ENCODE measurements around the gene PPIP5K1.
A peak's percentile ranks its signal among the peaks of the same experiment; 100 is the strongest.

The PPIP5K1 gene

DNA sequence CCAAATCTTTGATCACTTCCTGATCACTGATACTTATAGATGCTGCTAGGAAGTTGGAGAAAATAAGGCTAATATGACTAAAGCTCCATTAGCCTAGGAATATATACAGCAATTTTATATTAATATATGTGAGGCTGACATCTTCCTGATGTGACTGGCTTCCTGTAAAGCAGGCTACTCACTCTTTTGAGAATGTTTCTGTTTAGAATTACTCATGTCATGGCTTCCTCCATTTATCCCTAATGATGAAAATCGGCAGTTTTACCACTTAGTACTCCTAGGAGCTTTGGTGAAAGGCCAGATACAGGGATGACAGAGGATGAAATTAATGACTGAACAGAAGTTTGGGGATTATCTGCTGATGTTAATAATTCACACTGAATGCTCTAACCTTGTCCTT, 76.5 kb downstream of the PPIP5K1 start (continued):
- TF ChIP-seq ZNF660 (tag by site-specific recombination; IDR thresholded peaks at IDR 0.05), result no peak
- TF ChIP-seq ZNF521 (tag by site-specific recombination; IDR thresholded peaks at IDR 0.05), result no peak

DNA sequence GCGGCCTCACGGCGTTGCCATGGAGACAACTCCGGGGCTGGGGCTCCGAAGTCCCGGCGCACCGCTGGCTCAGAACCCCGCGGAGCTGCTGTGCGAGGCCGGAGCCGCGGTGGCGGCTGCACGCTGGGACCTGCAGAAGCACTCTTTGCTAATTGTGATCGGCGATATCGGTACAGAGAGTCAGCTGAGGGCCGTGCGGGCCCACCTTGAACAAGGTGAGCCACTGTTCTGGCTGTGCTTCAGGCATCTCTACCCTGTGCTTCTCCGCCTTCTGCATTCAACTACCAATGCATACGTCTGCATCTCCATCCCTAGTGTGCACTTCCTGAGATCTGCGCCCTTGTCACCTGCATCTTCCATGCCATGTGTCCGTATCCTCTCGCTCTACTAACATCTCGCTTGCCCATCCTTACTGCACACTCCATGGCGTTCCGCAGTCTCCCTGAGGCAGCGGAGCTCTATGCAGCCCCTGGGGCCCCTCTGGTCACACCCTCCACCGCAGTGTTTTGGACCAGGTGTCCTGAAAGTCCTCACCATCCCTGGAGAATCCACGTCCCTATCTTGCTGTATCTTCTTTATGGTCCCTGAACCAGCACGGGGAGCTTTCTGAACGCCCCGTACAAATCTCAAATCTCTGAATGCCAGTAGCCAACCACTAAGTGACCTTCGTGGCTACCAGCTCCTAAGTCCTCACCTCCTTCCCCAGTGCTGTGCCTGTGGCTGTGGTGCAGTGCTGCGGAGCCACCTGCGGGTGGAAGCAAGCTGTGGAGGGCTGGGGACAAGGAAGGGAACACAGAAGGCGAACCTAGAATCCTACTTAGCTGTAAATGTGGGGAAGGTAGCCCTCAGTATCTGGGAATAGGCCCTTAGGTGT, 78.8 kb downstream of the PPIP5K1 start:
- Histone ChIP-seq H3K4me3 (ENCODE audit: low read depth, low read length) (peak overlapping the region; percentile 41), H3K27ac (ENCODE audit: extremely low read depth, low read depth, low read length) (no peak overlapping the region), H3K36me3 (ENCODE audit: control insufficient read depth in 2 of 2, insufficient read depth in 1 of 2, low read length in 2 of 2) (no peaks in the 10 kb centered on the region), H3K9me3 (ENCODE audit: control insufficient read depth, insufficient read depth, low read depth, low read length) (no peaks in the 10 kb centered on the region), H3K4me1 (ENCODE audit: control insufficient read depth, insufficient read depth, low read length) (peaks cover 7% of the 10 kb centered on the region)
- CTCF ChIA-PET, result interaction anchor here (0.6 to 1.6 kb wide), 6 partner anchors 18 to 146 kb away, joined by 3 to 9 read pairs (median 4); partner anchors contain the start of gene TP53BP1
- POLR2A ChIA-PET, result interaction anchor here (0.7 to 1.7 kb wide), 9 partner anchors 12 to 1537 kb away, joined by 3 to 17 read pairs (median 3); partner anchors contain the start of gene TP53BP1
- TF ChIP-seq ZNF544 (tag by site-specific recombination; IDR thresholded peaks at IDR 0.05) (no peak), ZNF585B (tag by site-specific recombination; IDR thresholded peaks at IDR 0.05) (no peak), BCL11A (tag by site-specific recombination; IDR thresholded peaks at IDR 0.05; ENCODE audit: low read depth) (no peak), OSR2 (tag by site-specific recombination; IDR thresholded peaks at IDR 0.05) (peak; percentile 63), ZNF830 (tag by site-specific recombination; IDR thresholded peaks at IDR 0.05; ENCODE audit: low read depth) (no peak), HOXA7 (CRISPR knock-in tag; IDR thresholded peaks at IDR 0.05; ENCODE audit: borderline replicate concordance) (no peak), ZNF121 (tag by site-specific recombination; IDR thresholded peaks at IDR 0.05) (no peak), ZEB2 (tag by site-specific recombination; IDR thresholded peaks at IDR 0.05) (0 out of 2 replicates have a peak, but pooled peaks have one; percentile 22), KLF7 (tag by site-specific recombination; IDR thresholded peaks at IDR 0.05; ENCODE audit: borderline replicate concordance) (no peak), ZBTB1 (tag by site-specific recombination; IDR thresholded peaks at IDR 0.05) (no peak), ZBTB21 (tag by site-specific recombination; IDR thresholded peaks at IDR 0.05) (no peak), ZNF791 (tag by site-specific recombination; IDR thresholded peaks at IDR 0.05) (no peak), ZNF707 (tag by site-specific recombination; IDR thresholded peaks at IDR 0.05) (no peak), ZNF223 (tag by site-specific recombination; IDR thresholded peaks at IDR 0.05) (no peak), ZNF324 (tag by site-specific recombination; IDR thresholded peaks at IDR 0.05) (no peak)
- TF ChIP-seq, protein P1, sequence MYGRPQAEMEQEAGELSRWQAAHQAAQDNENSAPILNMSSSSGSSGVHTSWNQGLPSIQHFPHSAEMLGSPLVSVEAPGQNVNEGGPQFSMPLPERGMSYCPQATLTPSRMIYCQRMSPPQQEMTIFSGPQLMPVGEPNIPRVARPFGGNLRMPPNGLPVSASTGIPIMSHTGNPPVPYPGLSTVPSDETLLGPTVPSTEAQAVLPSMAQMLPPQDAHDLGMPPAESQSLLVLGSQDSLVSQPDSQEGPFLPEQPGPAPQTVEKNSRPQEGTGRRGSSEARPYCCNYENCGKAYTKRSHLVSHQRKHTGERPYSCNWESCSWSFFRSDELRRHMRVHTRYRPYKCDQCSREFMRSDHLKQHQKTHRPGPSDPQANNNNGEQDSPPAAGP (tag by site-specific recombination; IDR thresholded peaks at IDR 0.05), result no peak
- TF ChIP-seq, protein P2, sequence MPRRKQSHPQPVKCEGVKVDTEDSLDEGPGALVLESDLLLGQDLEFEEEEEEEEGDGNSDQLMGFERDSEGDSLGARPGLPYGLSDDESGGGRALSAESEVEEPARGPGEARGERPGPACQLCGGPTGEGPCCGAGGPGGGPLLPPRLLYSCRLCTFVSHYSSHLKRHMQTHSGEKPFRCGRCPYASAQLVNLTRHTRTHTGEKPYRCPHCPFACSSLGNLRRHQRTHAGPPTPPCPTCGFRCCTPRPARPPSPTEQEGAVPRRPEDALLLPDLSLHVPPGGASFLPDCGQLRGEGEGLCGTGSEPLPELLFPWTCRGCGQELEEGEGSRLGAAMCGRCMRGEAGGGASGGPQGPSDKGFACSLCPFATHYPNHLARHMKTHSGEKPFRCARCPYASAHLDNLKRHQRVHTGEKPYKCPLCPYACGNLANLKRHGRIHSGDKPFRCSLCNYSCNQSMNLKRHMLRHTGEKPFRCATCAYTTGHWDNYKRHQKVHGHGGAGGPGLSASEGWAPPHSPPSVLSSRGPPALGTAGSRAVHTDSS (tag by site-specific recombination; IDR thresholded peaks at IDR 0.05), result no peak
- TF ChIP-seq, protein P3, sequence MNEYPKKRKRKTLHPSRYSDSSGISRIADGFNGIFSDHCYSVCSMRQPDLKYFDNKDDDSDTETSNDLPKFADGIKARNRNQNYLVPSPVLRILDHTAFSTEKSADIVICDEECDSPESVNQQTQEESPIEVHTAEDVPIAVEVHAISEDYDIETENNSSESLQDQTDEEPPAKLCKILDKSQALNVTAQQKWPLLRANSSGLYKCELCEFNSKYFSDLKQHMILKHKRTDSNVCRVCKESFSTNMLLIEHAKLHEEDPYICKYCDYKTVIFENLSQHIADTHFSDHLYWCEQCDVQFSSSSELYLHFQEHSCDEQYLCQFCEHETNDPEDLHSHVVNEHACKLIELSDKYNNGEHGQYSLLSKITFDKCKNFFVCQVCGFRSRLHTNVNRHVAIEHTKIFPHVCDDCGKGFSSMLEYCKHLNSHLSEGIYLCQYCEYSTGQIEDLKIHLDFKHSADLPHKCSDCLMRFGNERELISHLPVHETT (tag by site-specific recombination; IDR thresholded peaks at IDR 0.05), result no peak
- TF ChIP-seq, protein P4, sequence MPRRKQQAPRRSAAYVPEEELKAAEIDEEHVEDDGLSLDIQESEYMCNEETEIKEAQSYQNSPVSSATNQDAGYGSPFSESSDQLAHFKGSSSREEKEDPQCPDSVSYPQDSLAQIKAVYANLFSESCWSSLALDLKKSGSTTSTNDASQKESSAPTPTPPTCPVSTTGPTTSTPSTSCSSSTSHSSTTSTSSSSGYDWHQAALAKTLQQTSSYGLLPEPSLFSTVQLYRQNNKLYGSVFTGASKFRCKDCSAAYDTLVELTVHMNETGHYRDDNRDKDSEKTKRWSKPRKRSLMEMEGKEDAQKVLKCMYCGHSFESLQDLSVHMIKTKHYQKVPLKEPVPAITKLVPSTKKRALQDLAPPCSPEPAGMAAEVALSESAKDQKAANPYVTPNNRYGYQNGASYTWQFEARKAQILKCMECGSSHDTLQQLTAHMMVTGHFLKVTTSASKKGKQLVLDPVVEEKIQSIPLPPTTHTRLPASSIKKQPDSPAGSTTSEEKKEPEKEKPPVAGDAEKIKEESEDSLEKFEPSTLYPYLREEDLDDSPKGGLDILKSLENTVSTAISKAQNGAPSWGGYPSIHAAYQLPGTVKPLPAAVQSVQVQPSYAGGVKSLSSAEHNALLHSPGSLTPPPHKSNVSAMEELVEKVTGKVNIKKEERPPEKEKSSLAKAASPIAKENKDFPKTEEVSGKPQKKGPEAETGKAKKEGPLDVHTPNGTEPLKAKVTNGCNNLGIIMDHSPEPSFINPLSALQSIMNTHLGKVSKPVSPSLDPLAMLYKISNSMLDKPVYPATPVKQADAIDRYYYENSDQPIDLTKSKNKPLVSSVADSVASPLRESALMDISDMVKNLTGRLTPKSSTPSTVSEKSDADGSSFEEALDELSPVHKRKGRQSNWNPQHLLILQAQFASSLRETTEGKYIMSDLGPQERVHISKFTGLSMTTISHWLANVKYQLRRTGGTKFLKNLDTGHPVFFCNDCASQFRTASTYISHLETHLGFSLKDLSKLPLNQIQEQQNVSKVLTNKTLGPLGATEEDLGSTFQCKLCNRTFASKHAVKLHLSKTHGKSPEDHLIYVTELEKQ (tag by site-specific recombination; IDR thresholded peaks at IDR 0.05; ENCODE audit: borderline replicate concordance), result no peak
- TF ChIP-seq, protein P5, sequence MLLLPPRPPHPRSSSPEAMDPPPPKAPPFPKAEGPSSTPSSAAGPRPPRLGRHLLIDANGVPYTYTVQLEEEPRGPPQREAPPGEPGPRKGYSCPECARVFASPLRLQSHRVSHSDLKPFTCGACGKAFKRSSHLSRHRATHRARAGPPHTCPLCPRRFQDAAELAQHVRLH (tag by site-specific recombination; IDR thresholded peaks at IDR 0.05), result no peak
- TF ChIP-seq, protein P6, sequence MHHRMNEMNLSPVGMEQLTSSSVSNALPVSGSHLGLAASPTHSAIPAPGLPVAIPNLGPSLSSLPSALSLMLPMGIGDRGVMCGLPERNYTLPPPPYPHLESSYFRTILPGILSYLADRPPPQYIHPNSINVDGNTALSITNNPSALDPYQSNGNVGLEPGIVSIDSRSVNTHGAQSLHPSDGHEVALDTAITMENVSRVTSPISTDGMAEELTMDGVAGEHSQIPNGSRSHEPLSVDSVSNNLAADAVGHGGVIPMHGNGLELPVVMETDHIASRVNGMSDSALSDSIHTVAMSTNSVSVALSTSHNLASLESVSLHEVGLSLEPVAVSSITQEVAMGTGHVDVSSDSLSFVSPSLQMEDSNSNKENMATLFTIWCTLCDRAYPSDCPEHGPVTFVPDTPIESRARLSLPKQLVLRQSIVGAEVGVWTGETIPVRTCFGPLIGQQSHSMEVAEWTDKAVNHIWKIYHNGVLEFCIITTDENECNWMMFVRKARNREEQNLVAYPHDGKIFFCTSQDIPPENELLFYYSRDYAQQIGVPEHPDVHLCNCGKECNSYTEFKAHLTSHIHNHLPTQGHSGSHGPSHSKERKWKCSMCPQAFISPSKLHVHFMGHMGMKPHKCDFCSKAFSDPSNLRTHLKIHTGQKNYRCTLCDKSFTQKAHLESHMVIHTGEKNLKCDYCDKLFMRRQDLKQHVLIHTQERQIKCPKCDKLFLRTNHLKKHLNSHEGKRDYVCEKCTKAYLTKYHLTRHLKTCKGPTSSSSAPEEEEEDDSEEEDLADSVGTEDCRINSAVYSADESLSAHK (tag by site-specific recombination; IDR thresholded peaks at IDR 0.05), result no peak
- TF ChIP-seq, protein P7, sequence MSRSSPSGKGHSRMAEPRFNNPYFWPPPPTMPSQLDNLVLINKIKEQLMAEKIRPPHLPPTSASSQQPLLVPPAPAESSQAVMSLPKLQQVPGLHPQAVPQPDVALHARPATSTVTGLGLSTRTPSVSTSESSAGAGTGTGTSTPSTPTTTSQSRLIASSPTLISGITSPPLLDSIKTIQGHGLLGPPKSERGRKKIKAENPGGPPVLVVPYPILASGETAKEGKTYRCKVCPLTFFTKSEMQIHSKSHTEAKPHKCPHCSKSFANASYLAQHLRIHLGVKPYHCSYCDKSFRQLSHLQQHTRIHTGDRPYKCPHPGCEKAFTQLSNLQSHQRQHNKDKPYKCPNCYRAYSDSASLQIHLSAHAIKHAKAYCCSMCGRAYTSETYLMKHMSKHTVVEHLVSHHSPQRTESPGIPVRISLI (tag by site-specific recombination; IDR thresholded peaks at IDR 0.05), result no peak

Measured in HEK293 (cell line).